GM19395 (cell line): ENCODE data around the gene FSCN2.

Experiments used
- ATAC-seq: cut with Tn5 transposase; IDR thresholded peaks from one replicate; pipeline ENCODE4 v1.9.1; 2021; ENCODE audit warnings: mild to moderate bottlenecking, moderate library complexity; ENCODE audit not compliant: unreplicated experiment

The FSCN2 gene

GRCh38 chr17:81538651-81539570, 10.7 kb downstream of the FSCN2 start:
- no peak for ATAC-seq

- ATAC-seq: no peak
These were observed 11.4 kb downstream of the FSCN2 start for GRCh38 chr17:81539571-81539900.

- ATAC-seq: no peak
These were observed 11.9 kb downstream of the FSCN2 start for GRCh38 chr17:81539961-81540675.

GRCh38 chr17:81540676-81541027, 12.5 kb downstream of the FSCN2 start:
- no peak for ATAC-seq

GRCh38 chr17:81541123-81541522, 12.9 kb downstream of the FSCN2 start:
- ATAC-seq: no peak

GRCh38 chr17:81542431-81543338, 14.5 kb downstream of the FSCN2 start:
- ATAC-seq: no peak

- ATAC-seq: no peak
These were observed 15.1 kb downstream of the FSCN2 start for GRCh38 chr17:81543339-81543675.

GRCh38 chr17:81543756-81544155, 15.6 kb downstream of the FSCN2 start:
- ATAC-seq: no peak

- ATAC-seq: no peak
These were observed 16.3 kb downstream of the FSCN2 start for GRCh38 chr17:81544281-81544974.

GRCh38 chr17:81545160-81545949, 17.2 kb downstream of the FSCN2 start:
- ATAC-seq: no peak

- ATAC-seq: no peak
These were observed 18.9 kb downstream of the FSCN2 start for GRCh38 chr17:81546906-81547613.

- ATAC-seq: no peak
These were observed 19.4 kb downstream of the FSCN2 start for GRCh38 chr17:81547614-81547982.

GRCh38 chr17:81549031-81549557, 20.9 kb downstream of the FSCN2 start:
- ATAC-seq: no peak

- ATAC-seq: no peak
These were observed 21.6 kb downstream of the FSCN2 start for GRCh38 chr17:81549826-81550225.

GRCh38 chr17:81550285-81550684, 22.1 kb downstream of the FSCN2 start:
- ATAC-seq: no peak

- ATAC-seq: no peak
These were observed 22.8 kb downstream of the FSCN2 start for GRCh38 chr17:81550830-81551457.

- peak; percentile 19 for ATAC-seq
These were observed 23.5 kb downstream of the FSCN2 start for GRCh38 chr17:81551458-81552243.
